Ovary (tissue), 9 donors: Measurements from ENCODE around the gene BCL3. TPM values are rescaled to one million over a fixed set of nuclear protein-coding genes. Genes with fewer than 3 reads are reported as not detected.

Experiments used
- DNase-seq, 5 donors: peaks; one replicate each; pipeline ENCODE4 v3.0.0-alpha.2; 2019 to 2020
- H3K27ac ChIP-seq, 2 donors: fragments of 200-600 bp; one replicate each; pipeline versions ENCODE4 v1.5.1 to v1.8.0; 2019 to 2022
- H3K27me3 ChIP-seq: fragments of 200-600 bp; one replicate; pipeline ENCODE4 v1.8.0; 2022
- H3K36me3 ChIP-seq: fragments of 200-600 bp; sonication (generic); one replicate; pipeline ENCODE4 v1.5.1; 2019
- H3K4me1 ChIP-seq: one replicate; pipeline ENCODE4 v1.8.1; 2013; ENCODE audit warnings: mild to moderate bottlenecking, moderate library complexity; ENCODE audit not compliant: insufficient read depth
- H3K4me3 ChIP-seq: fragments of 200-600 bp; sonication (generic); one replicate; pipeline ENCODE4 v1.5.1; 2017
- H3K9me3 ChIP-seq, 2 donors: fragments of 200-600 bp in 1 of 2; sonication (generic) in 1 of 2; one replicate each; pipeline versions ENCODE4 v1.5.1 to v1.8.1; 2013 to 2019; ENCODE audit warnings: mild to moderate bottlenecking in 1 of 2, moderate library complexity in 1 of 2
- CTCF ChIP-seq, 3 donors: fragments of 450-650 bp in 2 of 3; fragments of 200-600 bp in 1 of 3; IDR thresholded peaks; one replicate each; pipeline versions ENCODE4 v1.5.1 to v1.8.0; 2016 to 2022; ENCODE audit warnings: antibody characterized with exemption in 3 of 3, mild to moderate bottlenecking in 1 of 3
- EP300 ChIP-seq: sonication (generic); formaldehyde crosslinking; IDR thresholded peaks from one replicate; pipeline ENCODE4 v1.6.1; 2017; ENCODE audit warnings: antibody characterized with exemption
- POLR2A ChIP-seq: fragments of 450-650 bp; IDR thresholded peaks from one replicate; pipeline ENCODE4 v1.6.1; 2017; ENCODE audit warnings: antibody characterized with exemption, mild to moderate bottlenecking, moderate library complexity
- WGBS, 3 donors: extraction: QIAGEN DNeasy Blood & Tissue Kit in 1 of 3; methylation state at CpG; one replicate each; pipeline versions ENCODE4 v1.1.5 to v1.1.7; 2013 to 2017; 5-methylcytosine and 5-hydroxymethylcytosine counted together
- intact Hi-C, 4 donors: fragments of 100-400 bp; cut with DNase I; formaldehyde crosslinking; loops; one replicate each; pipeline versions ENCODE4 v1.11.0 to v1.15.1; 2022 to 2023
- polyA plus RNA-seq, 2 donors: library from polyadenylated mRNA; stranded (reverse); fragments of 200-250 nt in 1 of 2; fragments of 350-450 nt in 1 of 2; fragmentation: Illumina TruSeq in 1 of 2; extraction: RNeasy Lipid Tissue Mini Kit (QIAGEN cat#74804) in 1 of 2; gene quantifications; one replicate each; pipeline ENCODE4 v1.2.3, GENCODE V29; 2013 to 2014
- total RNA-seq, 7 donors: library from RNA; depleted of rRNA in 2 of 7; stranded (reverse); fragments of >200 nt in 2 of 7; fragmentation: NEBNext Ultra II Directional in 3 of 7; extraction: Animal tissue kit (Norgen Biotek cat#: 25700) in 3 of 7; gene quantifications; one replicate each; pipeline versions ENCODE4 v1.1.0 to v1.2.4, GENCODE V29; 2016 to 2023
- donor health status: DM: no; HTN: no; CAD: no; lungs with moderate emphysema.
- donor health status: DM: no; HTN: no; CAD: no.
- donor health status: Bipolar disorder and iron deficiency.
- donor health status: DM: yes; HTN: yes; CAD: no.
- donor health status: DM: no; HTN: no; CAD: no.
- donor health status: DM: yes; HTN: yes; CAD: no.

BCL3 gene
- total and polyA plus RNA-seq, 9 donors, result 3.2 to 141 (median 43.4) TPM

GRCh38 chr19:44782729-44783128 lies 34.2 kb downstream of the BCL3 start:
- Histone ChIP-seq H3K36me3 (no peaks in the 10 kb centered on the region), H3K4me3 (no peak overlapping the region), H3K4me1 (no peaks in the 10 kb centered on the region), H3K27ac (no peak overlapping the region), H3K9me3 (no peaks in the 10 kb centered on the region), H3K27me3 (no peaks in the 10 kb centered on the region)
- intact Hi-C loops, result no loop called here
- DNase-seq, result no peak
- WGBS, 3 donors, result 82 to 88% (median 85%) methylated on average over 5 of the region's 5 CpGs
- no peak for TF ChIP-seq EP300
- no peak for TF ChIP-seq POLR2A
- no peak for TF ChIP-seq CTCF (IDR thresholded peaks at IDR 0.05)

GRCh38 chr19:44783545-44783944 lies 35.0 kb downstream of the BCL3 start:
- 90 to 98% (median 91%) methylated on average over 4 of the region's 4 CpGs for WGBS, 3 donors
- intact Hi-C loops, result no loop called here
- H3K36me3 ChIP-seq, result no peaks in the 10 kb centered on the region
- H3K27me3 ChIP-seq, result no peaks in the 10 kb centered on the region
- no peak for DNase-seq
- H3K4me1 ChIP-seq, result no peaks in the 10 kb centered on the region
- no peaks in the 10 kb centered on the region for H3K9me3 ChIP-seq
- no peak for TF ChIP-seq CTCF (IDR thresholded peaks at IDR 0.05)
- no peak for TF ChIP-seq EP300
- no peak for TF ChIP-seq POLR2A
- H3K27ac ChIP-seq, result no peak overlapping the region
- no peak overlapping the region for H3K4me3 ChIP-seq

- no peaks in the 10 kb centered on the region for H3K36me3 ChIP-seq
- no peaks in the 10 kb centered on the region for H3K9me3 ChIP-seq
- H3K27me3 ChIP-seq, result no peaks in the 10 kb centered on the region
- WGBS, 3 donors, result 64 to 79% (median 69%) methylated on average over 3 of the region's 3 CpGs
- intact Hi-C loops, result no loop called here
- no peaks in the 10 kb centered on the region for H3K4me1 ChIP-seq
- H3K4me3 ChIP-seq, result no peak overlapping the region
- TF ChIP-seq EP300, result no peak
- TF ChIP-seq POLR2A, result no peak
- TF ChIP-seq CTCF (IDR thresholded peaks at IDR 0.05), result no peak
- no peak for DNase-seq
- H3K27ac ChIP-seq, result no peak overlapping the region
These were observed 36.8 kb downstream of the BCL3 start for GRCh38 chr19:44785271-44785670.

- Histone ChIP-seq H3K27me3 (no peaks in the 10 kb centered on the region), H3K27ac (no peak overlapping the region), H3K4me1 (no peaks in the 10 kb centered on the region), H3K4me3 (no peak overlapping the region), H3K9me3 (no peaks in the 10 kb centered on the region), H3K36me3 (no peaks in the 10 kb centered on the region)
- no peak for DNase-seq
- 85 to 92% (median 85%) methylated on average over 15 of the region's 15 CpGs for WGBS, 3 donors
- TF ChIP-seq CTCF (IDR thresholded peaks at IDR 0.05) (no peak), POLR2A (no peak), EP300 (no peak)
- intact Hi-C loops, result no loop called here
These were observed 37.5 kb downstream of the BCL3 start for GRCh38 chr19:44785993-44786392.

- Histone ChIP-seq H3K9me3 (no peaks in the 10 kb centered on the region), H3K27ac (no peak overlapping the region), H3K4me1 (no peaks in the 10 kb centered on the region), H3K36me3 (no peaks in the 10 kb centered on the region), H3K4me3 (no peak overlapping the region), H3K27me3 (no peaks in the 10 kb centered on the region)
- no peak for TF ChIP-seq CTCF (IDR thresholded peaks at IDR 0.05)
- no peak for TF ChIP-seq EP300
- no peak for TF ChIP-seq POLR2A
- intact Hi-C loops, result no loop called here
- WGBS, 3 donors, result 85 to 90% (median 89%) methylated on average over 6 of the region's 6 CpGs
- no peak for DNase-seq
These were observed 40.5 kb downstream of the BCL3 start for GRCh38 chr19:44788971-44789370.
